ENCODE measurements around the gene RNF157.

- no peak for TF ChIP-seq CTCF (IDR thresholded peaks at IDR 0.05)
- no peak for TF ChIP-seq POLR2A (IDR thresholded peaks at IDR 0.05)
Observed at GRCh38 chr17:76137351-76138233, 102.7 kb downstream of the RNF157 start.

Data from heart left ventricle (tissue), 13 donors.